NCI-H146 treated with DMSO at 0.1 percent for 48 hours (cell line): ENCODE data around the gene LAMC1.

Experiments
- DNase-seq: peaks from one replicate; lab custom pipeline; 2025; ENCODE audit not compliant: unreplicated experiment; lab: John Stamatoyannopoulos, UW

Gene LAMC1

DNA sequence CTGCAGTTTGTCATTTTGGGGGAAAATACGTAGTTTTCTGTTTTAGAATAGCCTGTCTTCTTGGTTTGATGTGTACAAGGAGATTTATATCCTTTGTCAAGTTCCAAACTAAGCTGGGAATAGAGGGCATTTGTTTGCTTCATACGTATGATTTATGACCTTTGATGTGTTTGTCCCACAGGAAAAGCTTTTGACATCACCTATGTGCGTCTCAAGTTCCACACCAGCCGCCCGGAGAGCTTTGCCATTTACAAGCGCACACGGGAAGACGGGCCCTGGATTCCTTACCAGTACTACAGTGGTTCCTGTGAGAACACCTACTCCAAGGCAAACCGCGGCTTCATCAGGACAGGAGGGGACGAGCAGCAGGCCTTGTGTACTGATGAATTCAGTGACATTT lies 79.9 kb downstream of the LAMC1 start:
- no peak for DNase-seq

DNA sequence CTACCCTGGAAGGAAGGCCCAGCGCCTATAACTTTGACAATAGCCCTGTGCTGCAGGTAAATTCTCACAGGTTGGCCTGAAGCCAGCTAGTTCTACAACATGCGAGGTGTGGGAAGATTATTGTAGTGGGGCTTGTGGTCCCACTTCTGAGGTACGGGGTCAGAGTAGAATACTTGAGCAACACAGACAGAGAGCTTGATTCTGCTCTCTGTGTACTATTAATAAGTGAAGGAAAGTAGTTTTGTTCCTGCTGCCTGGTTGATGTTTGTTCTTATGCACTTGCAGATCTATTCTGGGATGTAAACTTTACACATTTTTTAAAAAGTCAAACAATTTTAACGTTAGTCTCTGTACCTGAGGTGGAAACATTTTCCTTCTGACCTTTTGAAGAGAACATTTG lies 80.4 kb downstream of the LAMC1 start:
- DNase-seq: no peak

DNA sequence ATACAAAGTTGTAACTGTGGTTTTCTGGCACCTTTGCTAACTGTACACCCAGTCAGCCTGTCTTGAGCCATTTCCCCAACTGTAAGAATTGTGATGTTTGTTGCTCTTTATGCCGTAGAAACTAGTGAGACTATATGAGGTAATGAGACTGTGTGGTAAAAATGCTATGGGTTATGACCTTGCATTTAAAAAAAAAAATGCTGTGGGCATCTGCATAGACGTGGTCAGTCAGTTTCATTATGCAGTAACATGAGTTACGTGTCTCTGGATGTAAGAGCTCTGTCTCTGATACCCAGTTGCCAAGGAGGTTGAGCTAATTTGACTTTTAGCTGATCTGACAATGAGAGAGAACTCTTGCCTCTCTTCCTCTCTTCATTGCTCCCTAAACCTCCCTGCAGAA lies 82.2 kb downstream of the LAMC1 start:
- DNase-seq: no peak

DNA sequence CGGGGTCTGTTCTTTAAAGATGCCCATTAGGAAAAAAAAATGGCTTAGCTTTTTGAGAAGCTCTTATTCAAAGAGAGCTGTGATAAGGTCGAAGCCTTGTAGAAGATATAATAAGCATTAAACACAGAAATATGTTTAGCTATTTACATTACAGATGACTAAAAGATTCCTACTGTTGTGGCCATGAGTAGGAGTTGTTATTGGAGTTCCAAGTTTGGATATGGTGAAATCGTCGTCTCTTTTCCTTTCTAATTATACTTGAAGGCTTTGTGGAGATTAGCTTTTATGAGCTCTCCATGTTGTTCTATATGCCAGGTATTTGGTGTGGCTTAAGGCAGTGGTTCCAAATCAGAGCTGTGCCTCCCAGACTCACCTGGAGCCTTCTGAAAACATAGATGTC lies 82.9 kb downstream of the LAMC1 start:
- DNase-seq: no peak

DNA sequence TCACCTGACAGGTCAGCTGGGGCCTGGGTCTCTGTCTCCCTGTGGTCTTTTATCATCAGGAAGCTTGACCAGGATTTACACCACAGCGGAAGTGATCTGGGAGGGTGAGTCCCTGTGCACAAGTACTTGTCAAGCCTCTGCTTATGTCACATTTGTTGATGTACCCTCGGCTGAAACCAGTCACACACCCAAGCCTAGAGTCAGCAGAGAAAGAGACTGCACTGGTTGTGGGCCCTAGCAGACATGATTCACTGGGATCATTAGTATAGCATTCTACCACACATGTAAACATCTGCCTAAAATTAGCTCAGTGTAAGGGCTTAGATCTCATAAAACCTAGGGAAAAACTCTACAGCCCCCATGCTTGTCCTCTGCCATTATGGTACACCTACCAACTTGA lies 83.5 kb downstream of the LAMC1 start:
- no peak for DNase-seq

DNA sequence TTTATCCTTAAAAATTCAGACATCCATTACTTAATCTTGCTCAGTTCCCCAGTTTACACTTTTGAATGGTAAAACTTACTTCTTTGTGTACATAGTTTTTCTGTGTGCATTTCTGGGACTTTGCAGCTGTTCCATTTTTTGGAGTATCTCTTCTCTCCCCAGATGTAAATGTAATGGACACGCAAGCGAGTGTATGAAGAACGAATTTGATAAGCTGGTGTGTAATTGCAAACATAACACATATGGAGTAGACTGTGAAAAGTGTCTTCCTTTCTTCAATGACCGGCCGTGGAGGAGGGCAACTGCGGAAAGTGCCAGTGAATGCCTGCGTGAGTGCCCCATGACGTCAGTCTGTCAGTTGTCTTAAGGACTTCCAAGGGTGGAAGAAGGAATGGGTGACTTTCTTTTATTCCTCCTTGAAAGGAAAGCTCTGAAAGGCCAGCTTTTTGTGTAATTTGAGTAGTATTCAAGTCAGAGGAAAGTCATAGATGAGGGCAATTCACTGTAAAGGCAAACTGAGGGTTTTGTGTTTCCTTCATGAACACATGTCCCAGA lies 87.2 kb downstream of the LAMC1 start:
- no peak for DNase-seq

DNA sequence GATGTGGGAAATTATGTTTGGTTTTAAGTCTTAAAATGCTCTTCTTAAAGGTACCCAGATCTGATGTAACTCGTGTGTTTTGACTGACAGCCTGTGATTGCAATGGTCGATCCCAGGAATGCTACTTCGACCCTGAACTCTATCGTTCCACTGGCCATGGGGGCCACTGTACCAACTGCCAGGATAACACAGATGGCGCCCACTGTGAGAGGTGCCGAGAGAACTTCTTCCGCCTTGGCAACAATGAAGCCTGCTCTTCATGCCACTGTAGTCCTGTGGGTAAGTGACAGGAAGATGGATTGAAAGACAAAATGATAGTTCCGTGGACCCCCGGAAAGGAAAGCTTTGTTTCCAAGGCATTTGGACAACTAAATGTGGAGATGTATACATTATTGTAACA lies 91.2 kb downstream of the LAMC1 start:
- no peak for DNase-seq

DNA sequence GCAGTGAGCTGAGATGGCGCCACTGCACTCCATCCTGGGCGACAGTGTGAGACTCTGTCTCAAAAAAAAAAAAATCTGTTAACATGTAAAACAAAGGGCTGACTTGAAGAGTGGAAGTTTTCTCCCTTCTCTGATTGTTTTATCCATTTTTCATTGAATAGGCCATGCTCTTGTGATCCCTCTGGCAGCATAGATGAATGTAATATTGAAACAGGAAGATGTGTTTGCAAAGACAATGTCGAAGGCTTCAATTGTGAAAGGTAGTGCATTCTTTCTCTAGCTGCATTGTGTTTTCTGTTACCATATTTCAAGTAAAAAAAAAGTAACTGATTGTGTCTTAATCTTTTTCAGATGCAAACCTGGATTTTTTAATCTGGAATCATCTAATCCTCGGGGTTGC lies 93.2 kb downstream of the LAMC1 start:
- DNase-seq: no peak

DNA sequence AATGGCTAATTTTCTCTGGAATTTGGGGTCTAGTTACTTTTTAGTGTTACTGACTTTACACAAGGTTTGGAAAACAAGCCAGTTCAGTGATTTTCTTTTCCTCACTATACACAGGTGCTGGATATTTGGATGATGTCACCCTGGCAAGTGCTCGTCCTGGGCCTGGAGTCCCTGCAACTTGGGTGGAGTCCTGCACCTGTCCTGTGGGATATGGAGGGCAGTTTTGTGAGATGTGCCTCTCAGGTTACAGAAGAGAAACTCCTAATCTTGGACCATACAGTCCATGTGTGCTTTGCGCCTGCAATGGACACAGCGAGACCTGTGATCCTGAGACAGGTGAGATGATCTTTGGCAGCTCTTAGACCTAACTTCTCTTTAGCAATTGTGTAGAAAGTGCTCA lies 98.4 kb downstream of the LAMC1 start:
- DNase-seq: no peak

DNA sequence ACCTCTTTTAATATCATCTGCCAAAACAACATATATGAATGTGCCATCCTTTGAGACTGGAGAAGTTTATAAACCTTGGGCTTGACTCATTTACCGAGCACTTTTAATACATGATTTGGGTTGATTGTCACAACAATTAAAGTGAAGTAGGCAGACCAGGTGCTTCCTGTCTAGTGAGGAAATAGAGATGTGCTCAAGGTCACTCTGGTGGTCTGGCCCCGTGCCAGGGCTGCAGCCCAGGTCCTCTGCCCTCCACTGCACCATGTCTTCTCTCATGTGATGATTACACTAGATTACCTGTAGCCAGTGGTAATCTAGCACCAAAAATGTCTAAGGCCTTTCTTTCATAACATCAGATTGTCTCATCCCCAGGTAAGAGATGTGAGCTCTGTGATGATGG lies 101.0 kb downstream of the LAMC1 start:
- peak; percentile 8 for DNase-seq

DNA sequence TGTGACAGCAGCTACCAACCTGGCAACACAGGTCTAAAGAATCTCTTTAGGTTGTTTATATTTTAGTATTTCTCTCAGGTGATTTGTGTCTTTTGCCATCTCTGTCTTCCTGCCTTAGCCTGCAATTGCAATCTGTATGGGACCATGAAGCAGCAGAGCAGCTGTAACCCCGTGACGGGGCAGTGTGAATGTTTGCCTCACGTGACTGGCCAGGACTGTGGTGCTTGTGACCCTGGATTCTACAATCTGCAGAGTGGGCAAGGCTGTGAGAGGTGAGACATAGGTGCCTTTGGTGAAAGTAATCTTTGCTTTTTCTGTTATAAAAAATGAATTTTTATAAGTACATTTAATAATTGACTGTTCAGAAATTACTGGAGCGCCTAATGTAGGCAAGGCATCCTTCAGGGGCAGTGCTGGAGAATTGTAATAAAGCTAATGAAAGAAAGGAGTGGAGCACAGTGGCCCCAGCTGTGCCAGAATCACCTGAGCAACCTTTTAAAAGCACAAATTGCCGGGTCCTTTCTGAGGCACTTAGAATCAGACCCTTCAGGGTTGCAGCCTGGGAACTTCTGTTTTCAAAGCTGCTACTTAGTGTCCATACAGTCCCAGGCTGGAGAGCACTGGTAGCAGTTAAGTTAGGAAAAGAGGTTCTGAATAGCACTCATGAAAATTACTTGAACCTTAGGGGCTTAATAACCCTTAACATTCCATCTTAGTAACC lies 102.2 kb downstream of the LAMC1 start:
- DNase-seq: no peak

DNA sequence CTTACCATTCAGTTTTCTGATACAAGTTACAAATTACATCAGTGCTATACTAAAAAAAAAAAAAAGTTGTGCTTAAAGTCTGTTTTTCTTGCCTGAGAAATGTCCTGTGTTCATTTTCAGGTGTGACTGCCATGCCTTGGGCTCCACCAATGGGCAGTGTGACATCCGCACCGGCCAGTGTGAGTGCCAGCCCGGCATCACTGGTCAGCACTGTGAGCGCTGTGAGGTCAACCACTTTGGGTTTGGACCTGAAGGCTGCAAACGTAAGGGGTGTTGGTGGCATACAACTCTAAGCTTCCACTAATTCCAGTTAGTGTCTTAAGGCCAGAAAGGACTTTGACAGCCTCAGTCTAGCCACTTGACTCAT lies 102.8 kb downstream of the LAMC1 start:
- DNase-seq: no peak

DNA sequence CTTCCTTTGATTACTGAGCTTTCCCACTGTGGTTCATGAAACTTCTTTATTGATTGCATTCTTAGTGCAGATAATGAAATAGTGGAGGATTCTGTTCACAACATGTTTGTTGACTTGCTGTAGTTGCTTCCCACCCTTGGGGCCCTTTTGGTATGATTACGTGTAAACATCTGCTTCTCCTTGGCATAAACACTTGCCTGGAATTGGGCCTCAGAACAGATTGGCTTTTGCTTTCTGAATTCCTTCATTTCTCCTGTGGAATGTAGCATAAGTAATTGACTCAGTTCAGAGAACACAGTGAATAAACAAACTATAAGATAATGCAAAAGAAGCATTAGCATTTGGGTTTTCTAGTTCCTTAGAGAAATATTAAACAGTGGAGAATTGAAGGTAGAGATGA lies 103.3 kb downstream of the LAMC1 start:
- DNase-seq: no peak

DNA sequence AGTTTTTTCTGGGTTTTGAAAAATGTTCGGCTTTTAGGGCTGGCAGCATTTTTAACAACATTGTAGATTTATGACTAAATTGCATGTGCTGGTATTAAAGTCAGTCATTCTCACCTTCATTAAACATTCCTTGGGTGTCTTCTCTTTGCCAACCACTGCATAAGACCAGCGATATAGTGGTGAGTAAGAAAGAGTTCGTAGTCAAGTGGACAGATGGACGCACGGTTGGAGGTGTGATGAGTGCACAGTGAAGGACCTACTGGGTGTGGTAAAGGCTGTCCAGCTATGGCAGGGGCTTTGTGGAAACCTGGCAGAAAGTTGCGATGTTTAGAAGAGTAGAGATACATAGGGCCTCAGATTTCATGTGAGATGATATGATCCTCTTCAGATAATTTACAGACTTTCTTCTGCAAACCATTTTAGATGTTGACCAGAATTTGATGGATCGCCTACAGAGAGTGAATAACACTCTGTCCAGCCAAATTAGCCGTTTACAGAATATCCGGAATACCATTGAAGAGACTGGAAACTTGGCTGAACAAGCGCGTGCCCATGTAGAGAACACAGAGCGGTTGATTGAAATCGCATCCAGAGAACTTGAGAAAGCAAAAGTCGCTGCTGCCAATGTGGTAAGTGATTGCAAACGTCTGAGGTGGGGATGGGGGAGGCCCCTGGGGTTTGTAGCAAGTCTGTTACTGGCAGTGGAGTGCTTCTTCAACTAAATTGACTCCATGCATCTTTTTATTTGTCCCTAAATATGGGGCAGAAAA lies 106.9 kb downstream of the LAMC1 start:
- DNase-seq: no peak

DNA sequence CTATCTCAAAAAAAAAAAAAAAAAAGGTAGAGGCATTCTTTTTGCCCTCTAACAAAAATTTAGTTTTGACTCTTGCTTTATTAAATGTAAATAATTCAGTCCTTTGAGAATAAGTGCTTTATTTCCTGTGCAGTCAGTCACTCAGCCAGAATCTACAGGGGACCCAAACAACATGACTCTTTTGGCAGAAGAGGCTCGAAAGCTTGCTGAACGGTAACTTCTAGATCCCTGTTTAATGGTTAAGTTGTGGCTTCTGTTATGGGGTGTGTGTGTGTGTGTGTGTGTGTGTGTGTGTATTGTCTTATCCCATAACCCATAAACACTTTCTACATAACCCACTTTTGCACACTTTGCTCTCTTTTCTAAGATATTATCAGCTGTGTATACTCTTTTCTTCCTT lies 107.9 kb downstream of the LAMC1 start:
- DNase-seq: no peak

DNA sequence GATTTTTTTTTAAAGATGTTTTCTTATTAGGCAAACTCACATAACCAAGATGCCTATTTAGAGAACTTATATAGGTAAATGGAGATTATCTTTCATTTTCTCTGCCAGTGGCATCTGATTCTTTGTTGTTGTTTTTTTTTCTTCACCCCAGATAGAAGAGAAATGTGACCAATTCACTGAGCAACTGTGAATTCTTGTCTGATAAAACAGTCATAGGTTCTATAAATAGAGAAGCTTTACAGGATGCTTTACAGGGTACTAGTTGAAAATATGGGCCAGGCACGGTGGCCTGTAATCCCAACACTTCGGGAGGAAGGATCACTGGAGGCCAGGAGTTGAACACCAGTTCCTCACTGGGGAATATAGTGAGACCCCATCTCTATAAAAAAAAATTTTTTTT lies 112.1 kb downstream of the LAMC1 start:
- no peak for DNase-seq

DNA sequence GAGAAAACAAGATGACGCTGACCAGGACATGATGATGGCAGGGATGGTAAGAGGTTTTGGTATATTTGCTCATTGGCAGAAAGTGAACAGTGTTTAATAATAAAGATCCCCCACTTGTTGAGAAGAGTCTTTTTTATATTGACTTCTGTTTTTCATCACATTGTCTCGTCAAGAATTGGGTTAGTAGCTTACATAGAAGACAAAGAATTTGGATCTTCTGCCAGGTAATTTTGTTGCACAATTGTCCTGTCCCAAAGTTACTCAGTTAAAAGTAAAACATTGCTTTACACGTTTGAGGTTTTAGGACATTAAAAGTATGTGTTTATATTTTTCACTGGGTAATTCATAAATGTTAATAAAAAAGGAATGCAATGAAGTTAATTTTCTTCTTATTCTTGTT lies 114.6 kb downstream of the LAMC1 start:
- DNase-seq: no peak

DNA sequence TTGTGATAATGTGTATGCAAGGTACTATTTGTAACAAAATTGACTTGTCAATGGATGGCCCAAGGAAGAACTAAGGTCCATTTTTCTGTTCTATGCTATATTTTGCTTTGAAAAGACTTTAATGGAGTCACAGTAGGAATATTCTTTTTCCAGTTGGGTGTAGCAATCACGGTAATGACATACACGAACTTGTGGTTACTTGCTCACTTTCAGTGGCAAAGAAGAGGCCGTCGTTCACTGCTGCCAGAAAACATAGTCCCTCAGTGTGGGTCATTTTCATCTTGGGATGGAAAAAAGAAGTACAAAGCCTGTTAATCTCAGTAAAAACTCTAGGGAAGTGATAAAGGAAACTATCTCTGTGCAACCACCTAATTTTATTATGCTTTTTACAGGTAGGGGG lies 115.1 kb downstream of the LAMC1 start:
- DNase-seq: no peak

DNA sequence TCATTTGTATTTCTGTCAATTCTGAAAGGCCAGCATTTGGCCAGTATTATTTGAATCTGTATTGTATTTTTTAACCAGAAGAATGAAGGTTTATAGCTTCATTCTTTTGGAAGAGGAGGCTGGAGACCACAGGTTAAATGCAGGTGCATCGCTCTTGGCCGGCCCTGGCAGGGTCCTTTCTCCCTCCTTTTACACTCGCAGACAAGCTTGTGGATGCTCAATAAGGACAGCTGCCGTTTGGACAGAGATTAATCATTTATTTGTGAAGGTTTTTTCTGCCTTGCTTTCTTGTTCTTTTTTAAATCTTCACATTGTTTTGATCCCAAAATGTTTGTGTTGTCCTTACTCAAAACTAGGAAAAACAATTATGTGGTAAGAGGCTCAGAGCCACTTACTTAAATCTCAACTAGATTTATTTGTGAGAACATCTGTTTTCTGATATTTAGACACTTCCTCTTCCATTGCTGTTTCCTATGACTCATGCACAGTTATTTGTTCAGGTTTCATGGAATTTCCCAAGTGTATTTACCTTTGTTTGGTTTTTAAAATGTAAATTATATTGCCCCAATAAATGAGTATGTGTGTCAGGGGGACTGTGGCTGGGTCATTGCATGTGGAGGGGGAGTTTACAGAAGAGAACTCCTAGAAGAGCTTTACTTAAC lies 116.2 kb downstream of the LAMC1 start:
- no peak for DNase-seq

DNA sequence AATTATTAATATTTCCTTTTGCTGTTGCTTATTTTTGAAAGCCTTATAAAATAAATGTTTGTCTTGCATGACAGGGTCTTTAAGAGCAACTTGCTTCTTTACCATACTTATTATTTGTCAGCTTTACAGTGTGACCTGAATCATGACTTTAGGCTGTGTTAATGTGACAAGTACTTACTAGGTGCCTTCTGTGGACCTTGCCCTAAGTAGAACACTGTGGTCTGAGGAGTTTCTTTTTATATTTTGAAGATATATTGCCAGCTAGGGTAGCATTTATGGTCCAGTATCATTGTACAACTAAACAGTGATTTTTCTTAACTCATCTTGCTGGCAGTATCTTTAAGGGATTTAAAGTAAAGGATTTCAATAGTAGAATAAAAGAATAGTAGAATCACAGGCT lies 117.4 kb downstream of the LAMC1 start:
- DNase-seq: no peak

DNA sequence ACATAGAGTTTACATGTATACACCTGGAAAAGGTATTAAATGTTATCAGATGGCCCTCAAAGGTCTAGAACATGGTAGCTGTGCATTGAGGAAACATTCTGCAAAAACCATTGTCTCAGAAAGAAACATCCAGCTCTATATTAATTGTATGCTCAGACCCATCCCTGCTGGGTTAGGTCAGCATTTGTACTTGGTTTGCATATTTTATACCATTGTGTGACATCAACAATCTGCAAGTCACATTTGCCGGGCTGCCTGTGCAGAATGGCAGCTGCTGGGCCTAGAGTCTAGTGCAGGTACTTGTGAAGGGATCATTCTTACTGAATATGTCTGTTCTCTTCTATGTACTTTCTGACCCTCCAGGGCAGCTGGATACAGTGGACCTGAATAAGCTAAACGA lies 119.0 kb downstream of the LAMC1 start:
- DNase-seq: no peak
